Liver (tissue), 9 donors: ENCODE measurements around the gene DAPK1. TPM values are rescaled to one million over a fixed set of nuclear protein-coding genes. Genes with fewer than 3 reads are reported as not detected.

Source experiments
- DNase-seq: peaks from one replicate; pipeline ENCODE4 v3.0.0-alpha.2; 2017; ENCODE audit warnings: low spot score
- H3K27ac ChIP-seq, 2 donors: one replicate each; pipeline ENCODE4 v1.7.0; 2013; ENCODE audit warnings: inconsistent platforms in 2 of 2, low read length in 2 of 2, control low read depth in 1 of 2, low read depth in 1 of 2, mild to moderate bottlenecking in 1 of 2
- H3K27me3 ChIP-seq, 4 donors: one replicate each; pipeline versions ENCODE4 v1.6.1 to v1.7.0; 2013; ENCODE audit warnings: low read length in 3 of 4, inconsistent platforms in 1 of 4, mild to moderate bottlenecking in 1 of 4, moderate library complexity in 1 of 4; ENCODE audit not compliant: control insufficient read depth in 4 of 4, insufficient read depth in 4 of 4
- H3K36me3 ChIP-seq, 4 donors: one replicate each; pipeline versions ENCODE4 v1.6.1 to v1.7.0; 2013; ENCODE audit warnings: low read length in 3 of 4, mild to moderate bottlenecking in 3 of 4, low read depth in 1 of 4, moderate library complexity in 1 of 4; ENCODE audit not compliant: control insufficient read depth in 4 of 4, insufficient read depth in 3 of 4
- H3K4me1 ChIP-seq, 4 donors: one replicate each; pipeline versions ENCODE4 v1.6.1 to v1.7.0; 2013; ENCODE audit warnings: low read length in 3 of 4, mild to moderate bottlenecking in 3 of 4, moderate library complexity in 1 of 4; ENCODE audit not compliant: control insufficient read depth in 4 of 4, insufficient read depth in 4 of 4
- H3K4me3 ChIP-seq, 3 donors: one replicate each; pipeline versions ENCODE4 v1.6.1 to v1.7.0; 2013; ENCODE audit warnings: low read length in 3 of 3, control low read depth in 1 of 3, low read depth in 1 of 3, mild to moderate bottlenecking in 1 of 3
- H3K9ac ChIP-seq, 2 donors: one replicate each; pipeline ENCODE4 v1.7.0; 2013; ENCODE audit warnings: low read length in 2 of 2, mild to moderate bottlenecking in 2 of 2, moderate library complexity in 2 of 2, control low read depth in 1 of 2, low read depth in 1 of 2
- H3K9me3 ChIP-seq, 4 donors: one replicate each; pipeline versions ENCODE4 v1.6.1 to v1.7.0; 2013; ENCODE audit warnings: low read length in 3 of 4; ENCODE audit not compliant: control insufficient read depth in 4 of 4
- EGR1 ChIP-seq, 2 donors: IDR thresholded peaks; 2 replicates each; pipeline ENCODE4 v1.6.1; 2016 to 2018; ENCODE audit warnings: antibody characterized with exemption in 2 of 2, low read depth in 2 of 2
- FOXA1 ChIP-seq: IDR thresholded peaks from 2 replicates; pipeline ENCODE4 v1.6.1; 2016; ENCODE audit warnings: antibody characterized with exemption
- FOXA2 ChIP-seq: IDR thresholded peaks from 2 replicates; pipeline ENCODE4 v1.6.1; 2016; ENCODE audit warnings: antibody characterized with exemption
- GABPA ChIP-seq, 2 donors: IDR thresholded peaks in 1 of 2; conservative IDR thresholded peaks in 1 of 2; 2 replicates each; pipeline ENCODE4 v1.6.1; 2016; ENCODE audit warnings: antibody characterized with exemption in 2 of 2, mild to moderate bottlenecking in 1 of 2, moderate library complexity in 1 of 2
- HNF4A ChIP-seq, 2 donors: conservative IDR thresholded peaks; 2 replicates each; pipeline ENCODE4 v1.6.1; 2016; ENCODE audit warnings: antibody characterized with exemption in 2 of 2, mild to moderate bottlenecking in 2 of 2
- HNF4G ChIP-seq: IDR thresholded peaks from 2 replicates; pipeline ENCODE4 v1.6.1; 2016; ENCODE audit warnings: antibody characterized with exemption
- JUND ChIP-seq, 2 donors: IDR thresholded peaks; 2 replicates each; pipeline ENCODE4 v1.6.1; 2016; ENCODE audit warnings: antibody characterized with exemption in 2 of 2
- MAX ChIP-seq: IDR thresholded peaks from 2 replicates; pipeline ENCODE4 v1.6.1; 2016; ENCODE audit warnings: antibody characterized with exemption
- NR2F2 ChIP-seq: IDR thresholded peaks from 2 replicates; pipeline ENCODE4 v1.6.1; 2016; ENCODE audit warnings: antibody characterized with exemption
- RAD21 ChIP-seq, 2 donors: IDR thresholded peaks; 2 replicates each; pipeline ENCODE4 v1.6.1; 2016; ENCODE audit warnings: antibody characterized with exemption in 2 of 2, mild to moderate bottlenecking in 2 of 2
- REST ChIP-seq: IDR thresholded peaks from 2 replicates; pipeline ENCODE4 v1.6.1; 2016; ENCODE audit warnings: antibody characterized with exemption, mild to moderate bottlenecking
- RXRA ChIP-seq, 2 donors: IDR thresholded peaks; 2 replicates each; pipeline ENCODE4 v1.6.1; 2017 to 2018; ENCODE audit warnings: antibody characterized with exemption in 2 of 2, mild to moderate bottlenecking in 1 of 2
- SP1 ChIP-seq: IDR thresholded peaks from 2 replicates; pipeline ENCODE4 v1.6.1; 2018; ENCODE audit warnings: antibody characterized with exemption, mild to moderate bottlenecking
- TAF1 ChIP-seq: conservative IDR thresholded peaks from 2 replicates; pipeline ENCODE4 v1.6.1; 2016; ENCODE audit warnings: antibody characterized with exemption, mild to moderate bottlenecking
- YY1 ChIP-seq: IDR thresholded peaks from 2 replicates; pipeline ENCODE4 v1.6.1; 2016; ENCODE audit warnings: antibody characterized with exemption, mild to moderate bottlenecking
- WGBS: extraction: QIAGEN DNeasy Blood & Tissue Kit; methylation state at CpG from one replicate; pipeline ENCODE4 v1.1.7; 2013; 5-methylcytosine and 5-hydroxymethylcytosine counted together
- polyA plus RNA-seq, 2 donors: library from polyadenylated mRNA; stranded (reverse) in 1 of 2; unstranded in 1 of 2; fragments of 200-250 nt in 1 of 2; fragments of >200 nt in 1 of 2; fragmentation: Nextera tagmentation in 1 of 2; extraction: Ambion mirVana in 1 of 2; gene quantifications; one replicate each; pipeline versions ENCODE4 v1.2.1 to v1.2.3, GENCODE V29; 2013 to 2015
- total RNA-seq, 2 donors: library from RNA; depleted of rRNA; stranded (reverse); fragments of >200 nt; gene quantifications; one replicate each; pipeline ENCODE4 v1.2.3, GENCODE V29; 2014
- TF ChIP-seq, protein P1 (sequence below): fragments of 150-350 bp; IDR thresholded peaks from 2 replicates; pipeline ENCODE4 v1.5.1; 2017; ENCODE audit warnings: improper control_type of control experiment, low read depth, low read length; ENCODE audit not compliant: missing input control
- TF ChIP-seq, protein P2 (sequence below): IDR thresholded peaks from 2 replicates; pipeline ENCODE4 v1.6.1; 2016; ENCODE audit warnings: antibody characterized with exemption
- TF ChIP-seq, protein P3 (sequence below): IDR thresholded peaks from 2 replicates; pipeline ENCODE4 v1.6.1; 2016; ENCODE audit warnings: antibody characterized with exemption
- donor health status: healthy.
- donor health status: healthy.
- donor health status: healthy.
- donor health status: healthy.
- donor health status: healthy.

The DAPK1 gene
- total and polyA plus RNA-seq, 4 donors, result 14.0 to 40.8 (median 21.8) TPM

GRCh38 chr9:87620731-87621322 is 123.2 kb downstream of the DAPK1 start:
- Histone ChIP-seq H3K27ac (no peak overlapping the region), H3K4me1 (peaks cover 0 to 3% (median 0%) of the 10 kb centered on the region in 4 donors), H3K9me3 (peaks cover 0 to 3% (median 0%) of the 10 kb centered on the region in 4 donors), H3K27me3 (no peaks in the 10 kb centered on the region), H3K36me3 (peaks cover 4 to 28% (median 13%) of the 10 kb centered on the region in 4 donors), H3K4me3 (no peak overlapping the region), H3K9ac (no peak overlapping the region)
- no peak for TF ChIP-seq SP1
- TF ChIP-seq HNF4G, result no peak
- TF ChIP-seq FOXA2, result no peak
- no peak for TF ChIP-seq GABPA (IDR thresholded peaks at IDR 0.05 in 1 of 2, conservative IDR thresholded peaks at IDR 0.05 in 1 of 2)
- TF ChIP-seq TAF1, result no peak
- TF ChIP-seq RAD21 (IDR thresholded peaks at IDR 0.05), result no peak
- no peak for TF ChIP-seq JUND (IDR thresholded peaks at IDR 0.05)
- TF ChIP-seq MAX, result no peak
- TF ChIP-seq RXRA (IDR thresholded peaks at IDR 0.05), result no peak
- TF ChIP-seq, protein P1, sequence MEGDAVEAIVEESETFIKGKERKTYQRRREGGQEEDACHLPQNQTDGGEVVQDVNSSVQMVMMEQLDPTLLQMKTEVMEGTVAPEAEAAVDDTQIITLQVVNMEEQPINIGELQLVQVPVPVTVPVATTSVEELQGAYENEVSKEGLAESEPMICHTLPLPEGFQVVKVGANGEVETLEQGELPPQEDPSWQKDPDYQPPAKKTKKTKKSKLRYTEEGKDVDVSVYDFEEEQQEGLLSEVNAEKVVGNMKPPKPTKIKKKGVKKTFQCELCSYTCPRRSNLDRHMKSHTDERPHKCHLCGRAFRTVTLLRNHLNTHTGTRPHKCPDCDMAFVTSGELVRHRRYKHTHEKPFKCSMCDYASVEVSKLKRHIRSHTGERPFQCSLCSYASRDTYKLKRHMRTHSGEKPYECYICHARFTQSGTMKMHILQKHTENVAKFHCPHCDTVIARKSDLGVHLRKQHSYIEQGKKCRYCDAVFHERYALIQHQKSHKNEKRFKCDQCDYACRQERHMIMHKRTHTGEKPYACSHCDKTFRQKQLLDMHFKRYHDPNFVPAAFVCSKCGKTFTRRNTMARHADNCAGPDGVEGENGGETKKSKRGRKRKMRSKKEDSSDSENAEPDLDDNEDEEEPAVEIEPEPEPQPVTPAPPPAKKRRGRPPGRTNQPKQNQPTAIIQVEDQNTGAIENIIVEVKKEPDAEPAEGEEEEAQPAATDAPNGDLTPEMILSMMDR, result no peak
- TF ChIP-seq EGR1 (IDR thresholded peaks at IDR 0.05; ENCODE audit: low read depth in 2 of 2), result no peak
- TF ChIP-seq, protein P2, sequence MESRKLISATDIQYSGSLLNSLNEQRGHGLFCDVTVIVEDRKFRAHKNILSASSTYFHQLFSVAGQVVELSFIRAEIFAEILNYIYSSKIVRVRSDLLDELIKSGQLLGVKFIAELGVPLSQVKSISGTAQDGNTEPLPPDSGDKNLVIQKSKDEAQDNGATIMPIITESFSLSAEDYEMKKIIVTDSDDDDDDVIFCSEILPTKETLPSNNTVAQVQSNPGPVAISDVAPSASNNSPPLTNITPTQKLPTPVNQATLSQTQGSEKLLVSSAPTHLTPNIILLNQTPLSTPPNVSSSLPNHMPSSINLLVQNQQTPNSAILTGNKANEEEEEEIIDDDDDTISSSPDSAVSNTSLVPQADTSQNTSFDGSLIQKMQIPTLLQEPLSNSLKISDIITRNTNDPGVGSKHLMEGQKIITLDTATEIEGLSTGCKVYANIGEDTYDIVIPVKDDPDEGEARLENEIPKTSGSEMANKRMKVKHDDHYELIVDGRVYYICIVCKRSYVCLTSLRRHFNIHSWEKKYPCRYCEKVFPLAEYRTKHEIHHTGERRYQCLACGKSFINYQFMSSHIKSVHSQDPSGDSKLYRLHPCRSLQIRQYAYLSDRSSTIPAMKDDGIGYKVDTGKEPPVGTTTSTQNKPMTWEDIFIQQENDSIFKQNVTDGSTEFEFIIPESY, result no peak
- TF ChIP-seq, protein P3, sequence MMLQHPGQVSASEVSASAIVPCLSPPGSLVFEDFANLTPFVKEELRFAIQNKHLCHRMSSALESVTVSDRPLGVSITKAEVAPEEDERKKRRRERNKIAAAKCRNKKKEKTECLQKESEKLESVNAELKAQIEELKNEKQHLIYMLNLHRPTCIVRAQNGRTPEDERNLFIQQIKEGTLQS, result no peak
- TF ChIP-seq YY1, result no peak
- no peak for TF ChIP-seq NR2F2
- no peak for TF ChIP-seq REST
- TF ChIP-seq FOXA1, result no peak
- TF ChIP-seq HNF4A (conservative IDR thresholded peaks at IDR 0.05), result no peak
- 77% methylated on average over 4 of the region's 4 CpGs for WGBS
- DNase-seq, result no peak
